Activated T-cell treated with anti-CD3 and anti-CD28 coated beads, Interleukin-2, amount 50 U/mL, for 1 hour (primary cell): ENCODE results near the gene MED27.

ENCODE experiments used
- DNase-seq: peaks from one replicate; pipeline ENCODE4 v3.0.0-alpha.2; 2020

Gene MED27

DNA sequence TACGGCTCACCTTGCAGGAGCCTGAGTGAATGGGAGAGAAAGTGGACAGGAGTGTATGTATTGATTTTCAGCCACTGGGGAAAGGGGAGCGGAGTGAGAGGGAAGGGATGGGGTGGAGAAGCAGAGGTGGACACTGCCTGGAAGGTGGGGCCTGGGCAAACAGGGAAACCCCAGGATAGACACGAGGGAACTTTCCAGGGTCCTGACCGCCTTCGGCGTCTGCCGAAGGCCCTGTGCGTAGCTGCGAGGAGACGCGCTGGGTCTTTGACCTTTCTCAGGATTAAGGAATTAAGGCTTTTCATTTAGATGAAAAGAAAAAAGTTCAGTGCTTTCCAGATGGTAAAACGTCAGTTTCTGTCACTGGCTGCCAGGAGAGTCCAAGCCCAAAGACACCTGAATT is 205.2 kb downstream of the MED27 start:
- no peak for DNase-seq

DNA sequence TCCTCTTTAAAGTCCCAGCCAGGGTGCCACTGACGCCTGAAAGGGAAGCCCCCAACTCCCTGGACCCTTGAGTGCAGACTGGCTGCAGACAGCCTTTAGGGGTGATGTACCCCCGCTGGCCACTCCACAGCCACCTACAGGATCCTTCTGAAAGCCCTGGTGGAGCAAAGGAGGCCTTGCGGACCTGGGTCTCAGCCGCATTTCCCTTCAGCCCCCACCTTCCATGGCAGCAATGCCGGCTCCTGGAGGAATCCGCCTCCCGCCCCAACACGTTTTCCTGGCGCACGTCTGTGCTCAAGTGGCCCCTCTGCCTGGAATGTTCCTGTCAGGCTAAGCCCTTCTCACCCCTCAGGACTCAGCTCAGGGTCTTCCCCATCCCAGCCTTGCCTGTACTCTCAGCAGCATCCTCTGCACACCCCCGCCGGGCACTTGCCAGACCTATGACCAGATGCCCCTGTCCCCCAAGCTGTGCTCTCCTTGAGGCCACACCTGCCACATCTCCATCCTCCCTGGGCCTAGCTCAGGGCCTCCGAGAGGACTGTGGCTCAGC is 205.7 kb downstream of the MED27 start:
- DNase-seq, result no peak

- DNase-seq, result no peak
Measured at GRCh38 chr9:131873335-131873734, 206.3 kb downstream of the MED27 start.

GRCh38 chr9:131872702-131873101 is 207.0 kb downstream of the MED27 start:
- DNase-seq, result no peak

GRCh38 chr9:131872006-131872405 is 207.7 kb downstream of the MED27 start:
- DNase-seq, result no peak

GRCh38 chr9:131870156-131870555 is 209.5 kb downstream of the MED27 start:
- no peak for DNase-seq

GRCh38 chr9:131869348-131869747 is 210.3 kb downstream of the MED27 start:
- DNase-seq, result no peak

GRCh38 chr9:131868766-131869165 is 210.9 kb downstream of the MED27 start:
- DNase-seq, result no peak

DNA sequence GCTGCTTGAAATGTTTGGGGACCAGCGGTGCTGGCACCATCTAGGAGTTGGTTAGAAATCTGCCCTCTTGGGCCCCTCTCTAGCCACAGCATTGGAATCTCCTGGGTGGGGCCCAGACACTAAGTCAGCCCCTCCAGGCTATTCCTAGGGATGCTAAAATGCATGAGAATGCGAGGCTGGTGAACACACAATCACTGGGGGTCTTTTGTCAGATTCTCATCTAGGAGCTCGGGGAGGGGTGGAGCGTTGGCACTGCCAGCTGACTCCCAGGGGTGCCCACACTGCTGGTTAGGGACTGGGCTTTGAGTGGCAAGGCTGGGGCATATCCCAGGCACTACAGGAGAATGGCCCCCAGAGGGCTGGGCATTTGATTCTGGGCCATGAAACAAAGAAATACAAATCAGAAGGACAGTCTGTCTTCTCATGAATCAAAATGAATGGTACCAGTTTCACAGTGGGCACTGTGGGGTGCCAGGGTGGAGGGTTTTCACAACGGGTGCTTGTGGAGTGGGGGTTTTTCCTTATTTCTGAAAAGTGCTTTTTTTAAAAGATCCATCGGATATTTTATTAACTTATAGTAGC is 212.0 kb downstream of the MED27 start:
- DNase-seq, result no peak

GRCh38 chr9:131865446-131866195 is 214.0 kb downstream of the MED27 start:
- no peak for DNase-seq

GRCh38 chr9:131864531-131864930 is 215.1 kb downstream of the MED27 start:
- no peak for DNase-seq

- DNase-seq, result no peak
Measured at GRCh38 chr9:131863306-131863896, 216.3 kb downstream of the MED27 start.

DNA sequence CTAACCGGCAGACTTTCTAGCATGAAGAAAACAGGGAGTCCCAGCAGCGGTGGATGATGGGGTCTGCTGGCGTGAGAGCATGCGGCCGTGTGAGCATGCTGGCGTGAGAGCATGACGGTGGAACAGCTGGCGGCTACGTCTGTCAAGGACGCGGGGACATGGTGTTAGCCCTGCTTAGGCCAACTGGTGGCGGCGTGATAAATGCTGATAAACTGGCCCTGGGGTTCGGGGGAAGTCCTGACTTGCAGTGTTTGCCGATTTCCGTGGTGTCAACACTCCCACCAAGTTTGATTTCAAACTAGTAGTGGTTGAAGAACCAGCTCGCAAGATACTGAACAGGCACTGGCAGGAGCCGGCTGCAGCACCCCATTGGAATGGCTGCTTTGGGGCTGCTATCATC is 217.4 kb downstream of the MED27 start:
- DNase-seq, result no peak

DNA sequence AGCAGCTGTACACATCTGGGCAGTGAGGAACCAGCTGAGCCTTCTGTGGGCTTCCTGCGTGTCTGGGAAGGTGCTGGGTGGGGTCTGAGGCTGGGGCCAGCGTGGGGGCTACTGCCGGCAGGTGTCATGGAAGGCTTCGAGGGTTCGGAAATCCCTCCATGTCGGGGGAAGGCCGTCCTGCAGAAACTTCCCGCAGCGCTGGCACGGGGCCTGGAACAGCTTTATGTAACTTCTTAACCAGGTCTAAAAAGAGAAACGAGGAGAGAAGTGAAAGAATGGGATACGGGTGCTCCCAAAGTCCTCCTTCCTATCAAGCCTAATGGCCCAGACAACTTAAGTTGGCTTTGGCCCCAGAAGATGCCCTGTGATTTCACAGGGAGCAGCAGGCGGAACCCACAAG is 219.2 kb downstream of the MED27 start:
- DNase-seq, result no peak

GRCh38 chr9:131858147-131858546 is 221.5 kb downstream of the MED27 start:
- no peak for DNase-seq

DNA sequence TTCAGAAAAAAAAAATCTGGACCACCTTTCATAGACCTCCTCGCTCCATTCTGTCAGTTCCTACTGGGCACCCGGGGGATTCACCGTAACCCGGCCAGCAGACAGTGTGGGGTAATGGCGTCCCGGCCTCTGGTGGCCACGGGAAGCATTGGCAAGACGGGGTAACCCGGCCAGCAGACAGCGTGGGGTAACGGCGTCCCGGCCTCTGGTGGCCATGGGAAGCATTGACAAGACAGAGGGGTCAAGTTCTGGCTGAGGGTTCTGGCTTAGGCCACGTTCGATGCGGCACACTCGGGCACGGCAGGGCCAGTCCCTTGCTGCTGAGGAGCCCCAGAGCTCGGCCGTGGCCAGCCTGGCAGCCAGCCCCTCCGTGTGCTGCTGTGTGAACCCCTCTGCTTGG is 223.6 kb downstream of the MED27 start:
- no peak for DNase-seq

- no peak for DNase-seq
Measured at GRCh38 chr9:131854896-131855613, 224.6 kb downstream of the MED27 start.

GRCh38 chr9:131854334-131854733 is 225.3 kb downstream of the MED27 start:
- no peak for DNase-seq

GRCh38 chr9:131853434-131853833 is 226.2 kb downstream of the MED27 start:
- no peak for DNase-seq

- no peak for DNase-seq
Measured at GRCh38 chr9:131851414-131851813, 228.3 kb downstream of the MED27 start.

DNA sequence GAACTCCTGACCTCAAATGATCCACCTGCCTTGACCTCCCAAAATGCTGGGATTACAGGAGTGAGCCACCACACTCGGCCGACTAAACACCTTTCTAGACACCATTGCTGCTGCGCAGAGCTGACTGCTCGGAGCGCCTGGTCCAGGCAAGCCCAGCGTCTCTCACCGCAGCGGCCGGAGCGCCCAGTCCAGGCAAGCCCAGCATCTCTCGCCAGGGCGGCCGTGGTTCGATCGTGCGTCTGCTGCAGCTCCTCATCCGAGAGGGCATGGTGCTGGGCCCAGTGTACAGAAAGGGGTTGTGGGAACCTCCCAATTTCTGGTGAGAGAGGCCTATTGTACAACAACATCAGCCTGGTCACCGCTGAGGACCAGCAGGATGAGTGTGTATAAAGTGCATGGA is 230.3 kb downstream of the MED27 start:
- DNase-seq, result no peak

DNA sequence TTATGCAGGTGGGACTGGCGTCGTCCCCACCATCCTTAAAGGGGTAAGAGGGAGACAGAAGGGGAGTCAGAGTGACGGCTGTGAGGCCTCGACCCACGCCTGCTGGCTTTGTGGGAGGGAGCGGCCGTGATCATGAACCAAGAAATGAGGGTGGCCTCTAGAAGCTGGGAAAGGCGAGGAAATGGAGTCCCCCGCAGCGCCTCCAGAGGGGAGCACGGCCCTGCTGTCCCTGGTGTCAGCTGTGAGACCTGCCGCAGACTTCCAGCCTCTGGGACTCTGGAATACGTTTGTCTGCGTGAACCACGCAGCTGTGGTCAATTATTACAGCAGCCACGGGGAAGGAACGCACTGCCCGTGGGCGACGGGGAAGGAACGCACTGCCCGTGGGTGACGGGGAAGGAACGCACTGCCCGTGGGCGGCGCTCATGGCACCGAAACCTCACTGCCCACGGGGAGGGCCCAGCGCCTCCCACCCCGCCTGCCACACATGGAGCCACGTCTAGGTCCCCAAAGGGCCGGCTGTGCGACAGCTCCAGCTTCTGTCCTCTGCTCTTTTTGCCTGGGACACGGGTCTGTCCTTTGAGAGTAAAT is 231.0 kb downstream of the MED27 start:
- DNase-seq, result no peak
